ENCODE results near the gene PCSK1N.
"Not testable (repeated sequence)": the region's sequence is repeated elsewhere in the genome, so short reads cannot be mapped to it uniquely, and the experiment has no call there.

Gene PCSK1N

DNA sequence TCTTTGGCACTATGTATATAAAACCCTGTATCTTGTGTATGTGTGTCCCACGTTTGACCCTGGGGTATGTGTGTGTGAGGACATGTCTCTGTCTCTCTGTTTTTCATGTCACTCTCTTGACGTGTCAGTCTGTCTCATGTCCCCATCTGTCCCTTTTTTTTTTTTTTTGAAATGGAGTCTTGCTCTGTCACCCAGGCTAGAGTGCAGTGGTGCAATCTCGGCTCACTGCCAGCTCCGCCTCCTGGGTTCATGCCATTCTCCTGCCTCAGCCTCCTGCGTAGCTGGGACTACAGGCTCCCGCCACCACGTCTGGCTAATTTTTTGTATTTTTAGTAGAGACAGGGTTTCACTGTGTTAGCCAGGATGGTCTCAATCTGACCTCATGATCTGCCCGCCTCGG lies 16.0 kb downstream of the PCSK1N start:
- not testable (repeated sequence) for DNase-seq

DNA sequence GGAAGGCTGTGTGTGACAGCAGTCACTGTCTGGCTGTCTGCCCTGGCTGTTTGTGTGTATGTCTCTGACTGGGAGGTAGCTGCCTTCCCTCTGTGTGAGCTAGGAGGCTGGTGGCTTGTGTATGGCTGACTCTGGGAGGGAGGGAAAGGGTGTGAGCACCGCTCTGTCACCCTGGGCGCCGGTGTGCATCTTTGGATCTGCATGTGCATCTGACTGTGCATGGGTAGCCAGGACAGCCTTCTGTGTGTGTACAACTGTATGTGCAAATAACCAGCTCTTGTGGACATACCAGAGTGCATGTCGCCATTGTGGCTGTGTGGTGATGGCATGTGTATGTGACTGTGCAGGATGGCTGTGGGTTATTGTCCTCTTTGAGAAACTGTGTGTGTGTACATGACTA lies 16.5 kb downstream of the PCSK1N start:
- no peak for DNase-seq

DNA sequence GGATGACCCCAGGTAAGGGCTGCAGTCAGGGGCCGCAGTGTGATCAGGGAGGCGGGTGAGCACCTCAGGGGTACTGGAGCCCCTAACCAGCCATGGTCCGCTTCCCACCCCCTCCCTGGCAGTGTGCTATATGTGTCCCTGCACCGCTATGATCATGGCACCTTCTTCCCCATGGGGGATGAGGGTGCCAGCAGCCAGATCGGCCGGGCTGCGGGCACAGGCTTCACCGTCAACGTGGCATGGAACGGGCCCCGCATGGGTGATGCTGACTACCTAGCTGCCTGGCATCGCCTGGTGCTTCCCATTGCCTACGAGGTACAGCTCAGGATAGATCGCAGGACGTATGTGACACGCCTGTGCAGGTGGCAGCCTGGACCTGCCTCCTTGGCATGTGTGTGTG lies 17.3 kb downstream of the PCSK1N start:
- no peak for DNase-seq

DNA sequence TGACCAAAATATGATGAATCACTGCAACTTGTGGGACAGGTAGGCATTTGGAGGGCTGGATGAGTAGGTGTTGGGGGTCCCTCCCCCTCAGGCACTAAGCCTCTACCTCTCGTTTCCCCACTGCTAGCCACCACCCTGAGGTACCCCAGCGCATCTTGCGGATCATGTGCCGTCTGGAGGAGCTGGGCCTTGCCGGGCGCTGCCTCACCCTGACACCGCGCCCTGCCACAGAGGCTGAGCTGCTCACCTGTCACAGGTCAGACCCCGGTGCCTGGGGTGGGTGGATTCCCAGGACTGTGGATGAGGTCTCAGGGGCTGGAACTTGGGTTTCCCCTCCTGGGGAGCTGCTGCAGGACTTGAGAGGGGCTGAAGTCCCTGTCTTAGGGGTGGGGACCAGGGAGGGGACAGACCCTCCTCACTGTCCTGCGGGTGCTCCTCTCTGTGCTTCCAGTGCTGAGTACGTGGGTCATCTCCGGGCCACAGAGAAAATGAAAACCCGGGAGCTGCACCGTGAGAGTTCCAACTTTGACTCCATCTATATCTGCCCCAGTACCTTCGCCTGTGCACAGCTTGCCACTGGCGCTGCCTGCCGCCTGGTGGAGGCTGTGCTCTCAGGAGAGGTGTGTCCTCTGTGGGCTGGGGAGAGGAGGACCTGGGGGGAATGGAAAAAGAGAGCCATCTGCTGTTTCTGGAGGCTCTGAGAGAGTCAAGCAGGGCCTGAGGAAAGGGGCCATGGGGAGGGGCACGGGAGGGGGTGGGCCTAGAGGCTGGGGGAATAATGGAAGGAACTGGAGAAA lies 19.2 kb downstream of the PCSK1N start:
- DNase-seq = no peak

GRCh38 chrX:48815266-48815665 lies 20.1 kb downstream of the PCSK1N start:
- DNase-seq = no peak

DNA sequence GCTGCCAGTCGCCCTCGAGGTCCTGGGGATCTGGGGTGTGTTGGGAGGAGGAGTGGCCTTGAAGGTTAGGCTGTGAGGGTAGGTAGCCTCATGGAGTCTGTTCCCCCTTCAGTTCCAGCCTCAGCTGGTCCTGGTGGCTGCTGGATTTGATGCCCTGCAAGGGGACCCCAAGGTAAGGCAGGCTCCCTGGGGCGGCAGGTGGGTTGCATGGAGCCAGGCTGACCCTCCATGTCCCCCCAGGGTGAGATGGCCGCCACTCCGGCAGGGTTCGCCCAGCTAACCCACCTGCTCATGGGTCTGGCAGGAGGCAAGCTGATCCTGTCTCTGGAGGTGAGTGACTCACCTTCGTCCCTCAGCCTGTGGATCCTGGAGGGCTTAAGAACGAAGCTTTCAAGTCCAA lies 20.7 kb downstream of the PCSK1N start:
- DNase-seq = no peak

- no peak for DNase-seq
These were observed 21.8 kb downstream of the PCSK1N start for GRCh38 chrX:48813644-48814043.

DNA sequence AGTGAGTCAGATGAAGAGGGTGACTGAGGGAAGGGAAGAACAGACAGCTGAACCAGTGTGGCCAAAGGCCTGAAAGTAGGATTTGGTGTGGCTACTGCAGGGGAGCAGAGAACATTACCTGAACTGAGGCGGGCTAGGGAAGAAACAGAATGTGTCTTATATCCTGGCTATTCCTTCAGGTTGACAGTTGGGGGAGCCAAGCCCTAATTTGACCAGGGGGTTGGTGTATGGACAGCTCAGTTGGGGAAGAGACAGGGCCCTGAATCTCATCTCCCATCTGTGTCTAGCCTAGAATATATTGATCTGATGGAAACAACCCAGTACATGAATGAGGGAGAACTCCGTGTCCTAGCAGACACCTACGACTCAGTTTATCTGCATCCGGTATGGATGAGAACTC lies 29.3 kb downstream of the PCSK1N start:
- no peak for DNase-seq

DNA sequence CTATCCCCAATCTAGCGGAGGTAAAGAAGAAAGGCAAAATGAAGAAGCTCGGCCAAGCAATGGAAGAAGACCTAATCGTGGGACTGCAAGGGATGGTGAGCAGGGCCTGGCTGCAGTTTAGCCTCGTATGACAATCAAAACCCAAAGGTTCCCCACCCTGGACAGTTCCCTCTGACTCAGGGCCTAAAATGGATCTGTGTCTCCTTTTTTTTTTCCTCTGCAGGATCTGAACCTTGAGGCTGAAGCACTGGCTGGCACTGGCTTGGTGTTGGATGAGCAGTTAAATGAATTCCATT lies 32.6 kb downstream of the PCSK1N start:
- DNase-seq = no peak

DNA sequence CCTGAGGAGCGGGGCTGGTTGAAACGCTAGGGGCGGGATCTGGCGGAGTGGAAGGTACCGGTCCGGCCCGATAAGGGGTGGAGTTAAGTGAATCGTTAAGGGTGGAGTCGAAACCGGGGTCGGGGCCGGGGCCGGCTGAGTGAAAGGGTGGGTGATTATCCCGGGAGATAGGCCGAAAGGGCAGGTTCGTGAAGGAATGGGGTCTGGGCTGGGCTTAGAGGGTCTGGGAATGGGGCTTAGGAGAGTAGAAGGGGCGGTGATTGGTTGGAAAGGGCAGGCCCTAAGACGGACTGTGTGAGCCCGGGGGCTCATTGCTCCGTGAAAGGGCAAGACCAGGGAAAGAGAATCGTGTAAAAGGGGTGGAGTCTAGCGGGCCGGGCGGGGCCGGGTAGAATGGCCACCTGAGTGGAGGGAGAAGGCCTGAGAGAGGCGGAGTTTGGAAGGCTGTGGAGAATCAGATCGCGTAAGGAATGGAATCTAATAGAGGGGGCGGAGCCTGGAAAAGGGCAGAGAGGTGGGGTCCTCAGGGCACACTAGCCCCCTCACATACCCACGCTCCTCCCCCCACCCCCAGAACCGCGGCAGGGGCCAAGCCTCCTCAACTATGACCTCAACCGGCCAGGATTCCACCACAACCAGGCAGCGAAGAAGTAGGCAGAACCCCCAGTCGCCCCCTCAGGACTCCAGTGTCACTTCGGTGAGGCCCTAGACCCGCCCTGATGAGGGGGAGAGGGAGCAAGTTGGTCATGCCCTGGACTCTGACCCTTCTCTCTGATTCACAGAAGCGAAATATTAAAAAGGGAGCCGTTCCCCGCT lies 33.1 kb downstream of the PCSK1N start:
- peak; percentile 38 to 77 for DNase-seq

DNA sequence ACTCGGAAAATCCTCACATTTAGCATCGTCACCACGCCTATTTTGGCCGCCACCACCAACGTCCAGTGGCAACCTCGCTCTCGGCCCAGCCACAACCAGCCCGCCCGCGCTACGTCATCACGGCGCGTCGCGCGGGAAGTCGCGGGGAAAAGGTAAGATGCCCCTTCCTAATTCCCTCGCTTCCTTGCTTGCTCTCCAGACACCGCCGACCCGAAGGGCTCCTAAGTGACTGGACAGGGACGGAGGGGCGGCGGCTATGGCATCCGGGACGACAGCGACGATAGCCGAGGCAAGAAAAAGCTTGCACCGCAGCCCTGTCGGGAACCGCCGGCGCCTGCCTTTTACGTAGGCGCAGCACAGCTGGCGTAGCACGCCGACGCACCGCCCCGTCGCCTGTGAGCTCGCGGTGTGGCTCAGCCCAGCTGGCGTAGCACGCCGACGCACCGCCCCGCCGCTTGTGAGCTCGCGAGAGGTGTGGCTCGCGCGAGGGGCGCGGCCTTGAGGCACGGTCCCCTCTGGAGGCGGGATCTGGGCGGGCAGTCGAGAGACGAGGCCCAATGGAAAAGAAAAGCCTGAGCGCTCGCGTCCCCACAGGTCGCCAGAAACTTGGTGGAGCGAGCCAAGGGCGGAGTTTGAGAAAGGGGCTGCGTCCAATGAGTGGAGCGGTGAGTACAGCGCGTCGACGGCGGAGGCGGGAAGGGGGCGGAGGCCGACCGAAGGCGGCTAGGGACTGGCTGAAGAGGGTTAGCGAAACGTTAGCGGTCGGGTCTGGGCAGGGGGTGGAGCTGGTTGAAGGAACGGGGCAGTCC lies 33.9 kb downstream of the PCSK1N start, which contains the start of gene HDAC6:
Gene HDAC6 (plus strand): TSS at position 788 of the 809 bp plus-strand sequence. CDS start 626 bp downstream, outside the sequence.
- DNase-seq = peak; percentile 96 to 98

DNA sequence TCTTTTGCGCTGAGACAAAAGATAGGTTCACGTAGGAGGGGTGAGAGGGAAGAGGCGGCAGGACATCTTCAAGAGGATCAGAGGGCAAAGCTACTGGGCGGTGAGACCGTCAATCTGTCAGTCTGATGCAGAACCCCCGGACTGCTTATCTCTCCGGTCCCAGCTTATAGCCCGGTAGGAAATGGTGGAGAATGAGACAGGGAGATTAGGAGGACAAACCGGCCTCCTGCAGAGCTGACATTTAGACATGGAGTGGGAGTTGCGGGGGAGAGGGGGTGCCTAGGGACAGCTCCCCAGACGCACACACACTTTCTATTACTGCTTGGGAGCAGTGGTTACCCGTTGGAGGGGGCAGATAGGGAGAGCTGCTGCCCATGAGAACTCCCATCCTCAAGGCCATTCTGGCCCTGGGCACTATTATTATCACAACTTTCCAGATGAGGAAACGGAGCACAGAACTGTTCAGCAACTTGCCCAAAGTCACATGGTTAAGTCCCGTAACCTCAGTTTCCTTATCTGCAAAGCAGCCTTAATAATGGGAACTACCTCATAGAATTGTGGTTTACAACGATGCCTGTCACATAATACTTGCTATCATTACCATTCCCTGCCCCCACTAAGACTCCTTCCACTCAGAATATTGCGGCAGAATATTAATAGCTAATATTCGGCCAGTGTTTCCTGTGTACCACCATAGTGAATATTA lies 34.7 kb downstream of the PCSK1N start:
- no peak for DNase-seq

- DNase-seq = no peak
These were observed 37.1 kb downstream of the PCSK1N start for GRCh38 chrX:48798318-48798717.

- no peak for DNase-seq
These were observed 40.4 kb downstream of the PCSK1N start for GRCh38 chrX:48794911-48795515.

DNA sequence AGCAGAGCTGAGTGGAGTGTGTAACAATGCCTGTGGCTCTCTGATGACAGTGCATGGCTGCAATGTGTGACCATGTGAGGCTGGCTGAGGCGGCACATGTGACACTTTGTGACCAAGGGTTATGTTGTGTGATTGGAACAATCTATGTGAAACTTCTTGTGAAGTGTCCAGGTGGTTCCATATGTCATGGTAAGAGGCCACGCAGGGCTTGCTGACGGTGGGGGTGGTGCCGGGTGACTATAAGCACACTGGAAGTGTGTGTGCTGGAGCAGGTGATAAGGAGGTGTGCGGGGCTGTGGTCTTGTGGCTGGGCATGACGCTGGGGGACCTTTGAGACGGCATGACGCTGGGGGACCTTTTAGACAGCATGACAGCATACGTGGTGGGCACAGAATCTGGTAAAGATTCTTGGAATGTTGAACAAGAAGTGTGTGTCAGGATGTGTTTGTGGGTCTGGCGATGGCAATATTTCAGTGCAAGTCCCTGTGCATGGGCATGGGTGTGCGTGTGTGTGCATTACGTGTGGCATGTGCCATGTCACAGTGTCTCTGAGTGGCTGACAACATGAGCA lies 41.0 kb downstream of the PCSK1N start:
- DNase-seq = no peak

DNA sequence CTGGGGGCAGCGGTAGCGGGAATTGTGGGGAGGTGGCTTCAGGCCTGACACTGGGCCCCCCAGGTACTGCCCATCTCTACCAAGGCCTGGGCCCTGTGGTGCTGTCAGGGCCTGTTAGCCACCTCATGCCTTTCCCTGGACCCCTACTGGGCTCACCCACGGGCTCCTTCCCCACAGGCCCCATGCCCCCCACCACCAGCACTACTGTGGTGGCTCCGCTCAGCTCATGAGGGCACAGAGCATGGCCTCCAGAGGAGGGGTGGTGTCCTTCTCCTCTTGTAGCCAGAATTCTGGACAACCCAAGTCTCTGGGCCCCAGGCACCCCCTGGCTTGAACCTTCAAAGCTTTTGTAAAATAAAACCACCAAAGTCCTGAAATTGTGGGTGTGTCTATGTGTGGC lies 41.5 kb downstream of the PCSK1N start:
- DNase-seq = no peak

DNA sequence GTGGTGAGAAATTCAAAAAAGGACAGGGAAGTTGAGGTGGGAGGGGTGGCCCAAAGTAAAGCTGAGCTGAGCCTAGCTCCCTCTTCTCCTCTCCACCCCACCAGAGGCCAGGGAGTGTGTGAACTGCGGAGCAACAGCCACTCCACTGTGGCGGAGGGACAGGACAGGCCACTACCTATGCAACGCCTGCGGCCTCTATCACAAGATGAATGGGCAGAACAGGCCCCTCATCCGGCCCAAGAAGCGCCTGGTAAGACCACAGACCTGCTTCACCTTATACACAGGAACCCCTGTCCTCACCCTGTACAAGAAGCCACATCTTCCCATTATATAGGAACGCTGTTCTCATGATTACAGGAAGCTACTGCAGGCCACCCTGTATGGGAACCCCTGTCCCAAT lies 43.2 kb downstream of the PCSK1N start:
- DNase-seq = no peak

DNA sequence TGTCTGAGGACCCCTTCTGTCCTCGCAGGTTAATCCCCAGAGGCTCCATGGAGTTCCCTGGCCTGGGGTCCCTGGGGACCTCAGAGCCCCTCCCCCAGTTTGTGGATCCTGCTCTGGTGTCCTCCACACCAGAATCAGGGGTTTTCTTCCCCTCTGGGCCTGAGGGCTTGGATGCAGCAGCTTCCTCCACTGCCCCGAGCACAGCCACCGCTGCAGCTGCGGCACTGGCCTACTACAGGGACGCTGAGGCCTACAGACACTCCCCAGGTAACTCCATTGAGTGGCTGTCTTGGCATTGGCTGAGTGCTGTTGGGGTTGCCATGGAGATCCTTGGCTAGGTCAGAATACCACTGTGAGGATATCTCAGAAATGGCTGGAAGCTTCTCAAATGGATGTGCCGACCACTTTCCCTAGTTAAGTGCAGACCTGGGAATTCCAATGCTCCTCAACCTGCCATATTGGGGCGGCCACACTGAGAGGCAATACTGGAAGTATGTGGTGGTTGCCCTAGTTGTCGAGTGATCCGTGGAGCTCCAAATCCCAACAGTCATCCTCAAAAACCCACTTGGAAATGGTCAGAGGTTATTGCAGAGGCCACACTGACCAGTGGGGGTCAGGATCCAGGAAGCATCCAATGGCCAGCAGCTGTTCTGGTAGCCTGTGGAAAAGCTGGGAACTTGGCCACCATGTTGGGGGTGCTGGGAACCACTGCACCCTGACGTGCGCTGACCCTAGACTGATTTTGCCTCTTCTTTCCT lies 44.2 kb downstream of the PCSK1N start:
- DNase-seq = no peak

GRCh38 chrX:48790477-48790876 lies 44.9 kb downstream of the PCSK1N start:
- no peak for DNase-seq

DNA sequence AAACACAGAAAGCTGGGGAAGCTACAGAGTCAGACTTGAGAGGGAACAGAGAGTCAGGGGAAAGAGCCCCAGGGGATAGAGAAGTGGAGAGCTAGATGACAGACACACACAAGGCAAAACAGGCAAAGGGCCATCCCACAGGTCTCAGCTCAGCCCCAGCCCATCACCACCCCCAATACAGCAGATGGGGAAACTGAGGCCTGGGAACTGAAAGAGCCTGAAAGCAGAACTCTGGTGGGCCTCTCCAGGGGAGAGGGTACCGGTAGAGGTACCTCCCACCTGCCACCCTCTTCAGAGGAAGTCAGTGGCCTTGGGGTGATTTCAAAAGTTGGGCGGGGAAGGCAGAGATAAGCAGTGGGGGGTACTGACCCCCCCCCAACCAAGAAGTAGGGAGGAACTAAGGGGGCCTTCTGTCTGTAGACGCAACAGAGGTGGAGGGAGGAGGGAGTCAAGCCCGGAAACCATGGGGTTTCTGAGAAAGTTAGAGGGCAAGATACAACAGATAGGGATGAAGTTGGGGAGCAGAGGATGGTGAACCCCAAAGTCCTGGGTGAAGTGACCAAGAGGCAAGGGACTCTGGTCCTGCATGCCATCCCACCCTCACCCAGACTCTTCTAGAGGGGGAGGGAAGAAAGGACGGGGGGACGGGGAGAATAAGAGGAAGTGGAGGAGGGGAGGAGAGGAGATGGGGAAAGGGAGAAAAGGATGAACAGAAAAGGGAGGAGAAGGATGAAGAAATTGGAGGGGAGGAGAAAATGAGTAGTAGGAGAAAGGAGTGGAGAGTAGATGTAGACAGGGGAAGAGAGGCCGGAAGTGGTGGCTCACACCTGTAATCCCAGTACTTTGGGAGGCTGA lies 45.8 kb downstream of the PCSK1N start:
- no peak for DNase-seq
